ENCODE measurements around the gene BRCC3. TPM values are rescaled to one million over a fixed set of nuclear protein-coding genes. Genes with fewer than 3 reads are reported as not detected.

BRCC3 gene
- polyA plus RNA-seq, 1 donor, result 15.8 TPM

- no peak for DNase-seq (ENCODE audit: low read depth)
These were observed 14.2 kb upstream of the BRCC3 start for GRCh38 chrX:155056877-155057792.

- no peak for DNase-seq (ENCODE audit: low read depth)
These were observed 9.5 kb upstream of the BRCC3 start for GRCh38 chrX:155061760-155062159.

- no peak for DNase-seq (ENCODE audit: low read depth)
These were observed 6.1 kb upstream of the BRCC3 start for GRCh38 chrX:155065035-155065734.

- no peak for DNase-seq (ENCODE audit: low read depth)
These were observed 3.1 kb upstream of the BRCC3 start for GRCh38 chrX:155068165-155068564.

- DNase-seq (ENCODE audit: low read depth), result no peak
These were observed 1.9 kb upstream of the BRCC3 start for GRCh38 chrX:155069414-155069813.

GRCh38 chrX:155070038-155070437, 1.3 kb upstream of the BRCC3 start:
- no peak for DNase-seq (ENCODE audit: low read depth)

- no peak for DNase-seq (ENCODE audit: low read depth)
These were observed 689 bp upstream of the BRCC3 start for GRCh38 chrX:155070663-155070974.

- no peak for DNase-seq (ENCODE audit: low read depth)
These were observed 479 bp downstream of the BRCC3 start for GRCh38 chrX:155071694-155072280.

- no peak for DNase-seq (ENCODE audit: low read depth)
These were observed 15.0 kb downstream of the BRCC3 start for GRCh38 chrX:155086202-155086840.

- no peak for DNase-seq (ENCODE audit: low read depth)
These were observed 15.8 kb downstream of the BRCC3 start for GRCh38 chrX:155086961-155087735.

GRCh38 chrX:155094468-155095061, 23.3 kb downstream of the BRCC3 start:
- no peak for DNase-seq (ENCODE audit: low read depth)

- no peak for DNase-seq (ENCODE audit: low read depth)
These were observed 34.6 kb downstream of the BRCC3 start for GRCh38 chrX:155105919-155106318.

- DNase-seq (ENCODE audit: low read depth), result no peak
These were observed 37.1 kb downstream of the BRCC3 start for GRCh38 chrX:155108427-155108826.

- DNase-seq (ENCODE audit: low read depth), result no peak
These were observed 40.9 kb downstream of the BRCC3 start for GRCh38 chrX:155112171-155112570.

- no peak for DNase-seq (ENCODE audit: low read depth)
These were observed 41.8 kb downstream of the BRCC3 start for GRCh38 chrX:155113097-155113496.

GRCh38 chrX:155115174-155115819, 44.0 kb downstream of the BRCC3 start:
- no peak for DNase-seq (ENCODE audit: low read depth)

GRCh38 chrX:155127465-155127864, 56.2 kb downstream of the BRCC3 start:
- DNase-seq (ENCODE audit: low read depth), result no peak

GRCh38 chrX:155127940-155128339, 56.6 kb downstream of the BRCC3 start:
- DNase-seq (ENCODE audit: low read depth), result no peak

GRCh38 chrX:155132110-155132509, 60.8 kb downstream of the BRCC3 start:
- DNase-seq (ENCODE audit: low read depth), result no peak

GRCh38 chrX:155134255-155134654, 62.9 kb downstream of the BRCC3 start:
- DNase-seq (ENCODE audit: low read depth), result no peak
